Daoy (cell line): ENCODE measurements around the gene FAM111B. TPM values are rescaled to one million over a fixed set of nuclear protein-coding genes. Genes with fewer than 3 reads are reported as not detected.
"Not testable (repeated sequence)": the region's sequence is repeated elsewhere in the genome, so short reads cannot be mapped to it uniquely, and the experiment has no call there.

ENCODE experiments used
- DNase-seq: peaks from one replicate; pipeline ENCODE4 v3.0.0-alpha.2; 2015; ENCODE audit warnings: low read depth
- total RNA-seq: library from RNA; depleted of rRNA; stranded (reverse); fragments of >200 nt; shearing (Covaris generic); gene quantifications from 2 replicates; pipeline ENCODE4 v1.2.3, GENCODE V29; 2014

Gene FAM111B
- total RNA-seq, 1 experiment from 2014 or later, result 32.3 TPM

- peak; percentile 25 for DNase-seq
These were observed 4.7 kb upstream of the FAM111B start for GRCh38 chr11:59102259-59102765.

- peak; percentile 9 for DNase-seq
These were observed 684 bp downstream of the FAM111B start for GRCh38 chr11:59107721-59108120.

GRCh38 chr11:59112494-59112893, 5.5 kb downstream of the FAM111B start:
- no peak for DNase-seq

GRCh38 chr11:59114344-59114743, 7.3 kb downstream of the FAM111B start:
- DNase-seq, result no peak

GRCh38 chr11:59115553-59115952, 8.5 kb downstream of the FAM111B start:
- DNase-seq, result no peak

GRCh38 chr11:59117774-59118173, 10.7 kb downstream of the FAM111B start:
- DNase-seq, result no peak

- DNase-seq, result no peak
These were observed 12.8 kb downstream of the FAM111B start for GRCh38 chr11:59119826-59120225.

- peak; percentile 81 for DNase-seq
These were observed 28.8 kb downstream of the FAM111B start for GRCh38 chr11:59135648-59136461.

- not testable (repeated sequence) for DNase-seq
These were observed 29.5 kb downstream of the FAM111B start for GRCh38 chr11:59136551-59136950.

GRCh38 chr11:59137190-59137589, 30.2 kb downstream of the FAM111B start:
- no peak for DNase-seq

GRCh38 chr11:59138643-59139042, 31.6 kb downstream of the FAM111B start:
- no peak for DNase-seq

GRCh38 chr11:59141191-59141590, 34.2 kb downstream of the FAM111B start:
- DNase-seq, result no peak

- DNase-seq, result no peak
These were observed 34.8 kb downstream of the FAM111B start for GRCh38 chr11:59141673-59142460.

- DNase-seq, result peak; percentile 91
These were observed 35.8 kb downstream of the FAM111B start, which contains the start of gene FAM111A for GRCh38 chr11:59142530-59143507. TSS of gene FAM111A (plus strand) at chr11:59142856. CDS start at chr11:59148873, 6,017 bp downstream.

- DNase-seq, result no peak
These were observed 37.1 kb downstream of the FAM111B start for GRCh38 chr11:59144096-59144495.

- DNase-seq, result peak; percentile 89
These were observed 37.7 kb downstream of the FAM111B start for GRCh38 chr11:59144579-59145345.

GRCh38 chr11:59145534-59145933, 38.5 kb downstream of the FAM111B start:
- no peak for DNase-seq

GRCh38 chr11:59151761-59152160, 44.7 kb downstream of the FAM111B start:
- DNase-seq, result no peak

- no peak for DNase-seq
These were observed 45.4 kb downstream of the FAM111B start for GRCh38 chr11:59152312-59152951.

GRCh38 chr11:59154610-59155009, 47.6 kb downstream of the FAM111B start:
- DNase-seq, result no peak
